ENCODE results near the gene PDE11A. TPM values are rescaled to one million over a fixed set of nuclear protein-coding genes. Genes with fewer than 3 reads are reported as not detected.

PDE11A gene
- total RNA-seq, 2 donors from 2014 or later, result 2.6 to 3.2 TPM

DNA sequence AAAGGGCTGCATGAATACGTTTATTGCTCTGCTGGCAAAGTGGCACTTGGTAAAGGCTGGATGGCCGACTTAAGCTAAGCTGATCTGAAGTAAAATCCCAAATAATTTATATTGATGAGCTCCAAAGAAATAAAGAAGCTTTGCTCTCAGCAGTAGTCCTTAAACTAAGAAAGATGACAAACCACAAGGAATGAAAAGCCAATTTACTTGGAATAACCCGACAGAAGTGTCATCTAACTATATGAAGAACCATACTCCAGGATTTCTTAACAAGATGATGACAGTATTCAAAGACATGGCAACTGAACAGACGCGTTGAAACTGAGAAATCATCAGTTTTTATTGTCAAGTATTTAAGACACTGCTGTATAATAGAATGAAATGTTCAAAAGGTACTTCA lies 294.1 kb downstream of the PDE11A start:
- Histone ChIP-seq H3K9ac (ENCODE audit: low read depth in 2 of 2, low read length in 2 of 2) (no peak overlapping the region), H3K27me3 (no peaks in the 10 kb centered on the region), H3K4me3 (no peak overlapping the region), H3K27ac (no peak overlapping the region), H3K4me1 (no peaks in the 10 kb centered on the region), H3K36me3 (no peaks in the 10 kb centered on the region), H3K9me3 (no peaks in the 10 kb centered on the region)
- TF ChIP-seq CTCF (IDR thresholded peaks at IDR 0.05), result no peak
- no peak for DNase-seq
- intact Hi-C loops (cut with DNase I), result no loop called here

GRCh38 chr2:177772529-177772928 lies 300.0 kb downstream of the PDE11A start:
- no peaks in the 10 kb centered on the region for H3K36me3 ChIP-seq
- H3K27me3 ChIP-seq, result no peaks in the 10 kb centered on the region
- H3K4me3 ChIP-seq, result no peak overlapping the region
- no peak for DNase-seq
- H3K27ac ChIP-seq, result no peak overlapping the region
- intact Hi-C loops (cut with DNase I), result no loop called here
- no peak overlapping the region for H3K9ac ChIP-seq (ENCODE audit: low read depth in 2 of 2, low read length in 2 of 2)
- TF ChIP-seq CTCF (IDR thresholded peaks at IDR 0.05), result peak; percentile 38
- H3K9me3 ChIP-seq, result no peaks in the 10 kb centered on the region
- H3K4me1 ChIP-seq, result no peaks in the 10 kb centered on the region

GRCh38 chr2:177771191-177771590 lies 301.4 kb downstream of the PDE11A start:
- H3K9me3 ChIP-seq, result no peaks in the 10 kb centered on the region
- no peaks in the 10 kb centered on the region for H3K4me1 ChIP-seq
- H3K36me3 ChIP-seq, result no peaks in the 10 kb centered on the region
- no peak overlapping the region for H3K4me3 ChIP-seq
- intact Hi-C loops (cut with DNase I), result no loop called here
- H3K27me3 ChIP-seq, result no peaks in the 10 kb centered on the region
- no peak for TF ChIP-seq CTCF (IDR thresholded peaks at IDR 0.05)
- no peak overlapping the region for H3K27ac ChIP-seq
- no peak for DNase-seq
- H3K9ac ChIP-seq (ENCODE audit: low read depth in 2 of 2, low read length in 2 of 2), result no peak overlapping the region

DNA sequence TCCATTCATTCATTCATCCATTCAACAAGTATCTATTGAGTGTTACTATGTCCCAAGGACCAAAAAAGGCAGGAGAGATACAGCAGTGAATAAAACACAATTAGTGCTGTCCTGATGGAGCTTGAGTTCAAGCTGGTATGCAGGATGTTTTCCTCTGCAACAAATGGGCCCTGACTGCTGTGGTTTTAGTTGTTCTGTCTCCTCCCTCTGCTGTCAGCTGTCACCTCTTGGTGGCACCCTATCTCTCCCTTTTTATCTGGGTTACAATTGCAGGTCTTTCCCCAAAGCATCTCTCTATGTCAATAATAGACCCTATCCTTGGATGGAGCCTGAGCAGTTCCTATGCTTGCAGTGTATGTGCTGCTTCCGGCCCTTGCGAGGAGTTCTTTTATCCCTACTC lies 304.8 kb downstream of the PDE11A start:
- no peaks in the 10 kb centered on the region for H3K27me3 ChIP-seq
- TF ChIP-seq CTCF (IDR thresholded peaks at IDR 0.05), result no peak
- no peaks in the 10 kb centered on the region for H3K36me3 ChIP-seq
- H3K9me3 ChIP-seq, result no peaks in the 10 kb centered on the region
- H3K9ac ChIP-seq (ENCODE audit: low read depth in 2 of 2, low read length in 2 of 2), result no peak overlapping the region
- no peak overlapping the region for H3K4me3 ChIP-seq
- H3K4me1 ChIP-seq, result no peaks in the 10 kb centered on the region
- no peak for DNase-seq
- intact Hi-C loops (cut with DNase I), result no loop called here
- no peak overlapping the region for H3K27ac ChIP-seq

DNA sequence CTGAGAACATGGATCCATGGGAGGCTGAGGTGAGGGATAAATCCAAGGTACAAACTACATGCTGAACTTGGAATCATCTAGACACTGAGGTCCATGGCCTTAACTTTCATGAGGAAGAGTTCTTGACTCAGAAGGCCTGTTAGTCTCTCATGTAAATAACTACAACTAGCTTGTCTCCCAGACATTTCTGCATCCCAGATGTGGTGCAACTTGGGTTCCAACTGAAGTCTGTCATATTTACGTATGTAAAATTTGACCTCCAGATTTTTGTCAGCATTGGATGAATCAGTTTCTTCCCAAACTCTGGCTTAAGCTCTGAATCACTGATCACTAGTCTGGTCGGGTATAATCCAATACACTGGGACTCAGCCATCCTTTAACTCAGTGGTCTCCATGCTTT lies 306.9 kb downstream of the PDE11A start:
- TF ChIP-seq CTCF (IDR thresholded peaks at IDR 0.05), result no peak
- Histone ChIP-seq H3K36me3 (no peaks in the 10 kb centered on the region), H3K9me3 (no peaks in the 10 kb centered on the region), H3K9ac (ENCODE audit: low read depth in 2 of 2, low read length in 2 of 2) (no peak overlapping the region), H3K27ac (no peak overlapping the region), H3K27me3 (no peaks in the 10 kb centered on the region), H3K4me3 (no peak overlapping the region), H3K4me1 (no peaks in the 10 kb centered on the region)
- intact Hi-C loops (cut with DNase I), result no loop called here
- no peak for DNase-seq
